Liver (tissue), 9 donors: Measurements from ENCODE around the gene RPSA. TPM values are rescaled to one million over a fixed set of nuclear protein-coding genes. Genes with fewer than 3 reads are reported as not detected.

Experiments
- DNase-seq: peaks from one replicate; pipeline ENCODE4 v3.0.0-alpha.2; 2017; ENCODE audit warnings: low spot score
- H3K27ac ChIP-seq, 2 donors: one replicate each; pipeline ENCODE4 v1.7.0; 2013; ENCODE audit warnings: inconsistent platforms in 2 of 2, low read length in 2 of 2, control low read depth in 1 of 2, low read depth in 1 of 2, mild to moderate bottlenecking in 1 of 2
- H3K27me3 ChIP-seq, 4 donors: one replicate each; pipeline versions ENCODE4 v1.6.1 to v1.7.0; 2013; ENCODE audit warnings: low read length in 3 of 4, inconsistent platforms in 1 of 4, mild to moderate bottlenecking in 1 of 4, moderate library complexity in 1 of 4; ENCODE audit not compliant: control insufficient read depth in 4 of 4, insufficient read depth in 4 of 4
- H3K36me3 ChIP-seq, 4 donors: one replicate each; pipeline versions ENCODE4 v1.6.1 to v1.7.0; 2013; ENCODE audit warnings: low read length in 3 of 4, mild to moderate bottlenecking in 3 of 4, low read depth in 1 of 4, moderate library complexity in 1 of 4; ENCODE audit not compliant: control insufficient read depth in 4 of 4, insufficient read depth in 3 of 4
- H3K4me1 ChIP-seq, 4 donors: one replicate each; pipeline versions ENCODE4 v1.6.1 to v1.7.0; 2013; ENCODE audit warnings: low read length in 3 of 4, mild to moderate bottlenecking in 3 of 4, moderate library complexity in 1 of 4; ENCODE audit not compliant: control insufficient read depth in 4 of 4, insufficient read depth in 4 of 4
- H3K4me3 ChIP-seq, 3 donors: one replicate each; pipeline versions ENCODE4 v1.6.1 to v1.7.0; 2013; ENCODE audit warnings: low read length in 3 of 3, control low read depth in 1 of 3, low read depth in 1 of 3, mild to moderate bottlenecking in 1 of 3
- H3K9ac ChIP-seq, 2 donors: one replicate each; pipeline ENCODE4 v1.7.0; 2013; ENCODE audit warnings: low read length in 2 of 2, mild to moderate bottlenecking in 2 of 2, moderate library complexity in 2 of 2, control low read depth in 1 of 2, low read depth in 1 of 2
- H3K9me3 ChIP-seq, 4 donors: one replicate each; pipeline versions ENCODE4 v1.6.1 to v1.7.0; 2013; ENCODE audit warnings: low read length in 3 of 4; ENCODE audit not compliant: control insufficient read depth in 4 of 4
- ATF3 ChIP-seq: IDR thresholded peaks from 2 replicates; pipeline ENCODE4 v1.6.1; 2016; ENCODE audit warnings: antibody characterized with exemption
- CTCF ChIP-seq: fragments of 150-350 bp; IDR thresholded peaks from 2 replicates; pipeline ENCODE4 v1.5.1; 2017; ENCODE audit warnings: improper control_type of control experiment, low read depth, low read length; ENCODE audit not compliant: missing input control
- EGR1 ChIP-seq, 2 donors: IDR thresholded peaks; 2 replicates each; pipeline ENCODE4 v1.6.1; 2016 to 2018; ENCODE audit warnings: antibody characterized with exemption in 2 of 2, low read depth in 2 of 2
- FOXA1 ChIP-seq: IDR thresholded peaks from 2 replicates; pipeline ENCODE4 v1.6.1; 2016; ENCODE audit warnings: antibody characterized with exemption
- FOXA2 ChIP-seq: IDR thresholded peaks from 2 replicates; pipeline ENCODE4 v1.6.1; 2016; ENCODE audit warnings: antibody characterized with exemption
- GABPA ChIP-seq, 2 donors: IDR thresholded peaks in 1 of 2; conservative IDR thresholded peaks in 1 of 2; 2 replicates each; pipeline ENCODE4 v1.6.1; 2016; ENCODE audit warnings: antibody characterized with exemption in 2 of 2, mild to moderate bottlenecking in 1 of 2, moderate library complexity in 1 of 2
- HNF4A ChIP-seq, 2 donors: conservative IDR thresholded peaks; 2 replicates each; pipeline ENCODE4 v1.6.1; 2016; ENCODE audit warnings: antibody characterized with exemption in 2 of 2, mild to moderate bottlenecking in 2 of 2
- HNF4G ChIP-seq: IDR thresholded peaks from 2 replicates; pipeline ENCODE4 v1.6.1; 2016; ENCODE audit warnings: antibody characterized with exemption
- JUND ChIP-seq, 2 donors: IDR thresholded peaks; 2 replicates each; pipeline ENCODE4 v1.6.1; 2016; ENCODE audit warnings: antibody characterized with exemption in 2 of 2
- MAX ChIP-seq: IDR thresholded peaks from 2 replicates; pipeline ENCODE4 v1.6.1; 2016; ENCODE audit warnings: antibody characterized with exemption
- NR2F2 ChIP-seq: IDR thresholded peaks from 2 replicates; pipeline ENCODE4 v1.6.1; 2016; ENCODE audit warnings: antibody characterized with exemption
- RAD21 ChIP-seq, 2 donors: IDR thresholded peaks; 2 replicates each; pipeline ENCODE4 v1.6.1; 2016; ENCODE audit warnings: antibody characterized with exemption in 2 of 2, mild to moderate bottlenecking in 2 of 2
- REST ChIP-seq: IDR thresholded peaks from 2 replicates; pipeline ENCODE4 v1.6.1; 2016; ENCODE audit warnings: antibody characterized with exemption, mild to moderate bottlenecking
- RXRA ChIP-seq, 2 donors: IDR thresholded peaks; 2 replicates each; pipeline ENCODE4 v1.6.1; 2017 to 2018; ENCODE audit warnings: antibody characterized with exemption in 2 of 2, mild to moderate bottlenecking in 1 of 2
- SP1 ChIP-seq: IDR thresholded peaks from 2 replicates; pipeline ENCODE4 v1.6.1; 2018; ENCODE audit warnings: antibody characterized with exemption, mild to moderate bottlenecking
- TAF1 ChIP-seq: conservative IDR thresholded peaks from 2 replicates; pipeline ENCODE4 v1.6.1; 2016; ENCODE audit warnings: antibody characterized with exemption, mild to moderate bottlenecking
- YY1 ChIP-seq: IDR thresholded peaks from 2 replicates; pipeline ENCODE4 v1.6.1; 2016; ENCODE audit warnings: antibody characterized with exemption, mild to moderate bottlenecking
- ZBTB33 ChIP-seq: IDR thresholded peaks from 2 replicates; pipeline ENCODE4 v1.6.1; 2016; ENCODE audit warnings: antibody characterized with exemption
- WGBS: extraction: QIAGEN DNeasy Blood & Tissue Kit; methylation state at CpG from one replicate; pipeline ENCODE4 v1.1.7; 2013; 5-methylcytosine and 5-hydroxymethylcytosine counted together
- polyA plus RNA-seq, 2 donors: library from polyadenylated mRNA; stranded (reverse) in 1 of 2; unstranded in 1 of 2; fragments of 200-250 nt in 1 of 2; fragments of >200 nt in 1 of 2; fragmentation: Nextera tagmentation in 1 of 2; extraction: Ambion mirVana in 1 of 2; gene quantifications; one replicate each; pipeline versions ENCODE4 v1.2.1 to v1.2.3, GENCODE V29; 2013 to 2015
- total RNA-seq, 2 donors: library from RNA; depleted of rRNA; stranded (reverse); fragments of >200 nt; gene quantifications; one replicate each; pipeline ENCODE4 v1.2.3, GENCODE V29; 2014
- donor health status: healthy.
- donor health status: healthy.
- donor health status: healthy.
- donor health status: healthy.
- donor health status: healthy.

Gene RPSA
- total and polyA plus RNA-seq, 4 donors = 200 to 796 (median 443) TPM

GRCh38 chr3:39412668-39413260 is 6.2 kb downstream of the RPSA start:
- H3K27ac ChIP-seq = no peak overlapping the region
- no peak overlapping the region for H3K4me3 ChIP-seq
- H3K36me3 ChIP-seq = peaks cover 15 to 62% (median 52%) of the 10 kb centered on the region in 4 donors
- no peak for TF ChIP-seq YY1
- TF ChIP-seq RAD21 (IDR thresholded peaks at IDR 0.05) = no peak
- no peak for TF ChIP-seq MAX
- TF ChIP-seq ZBTB33 = no peak
- TF ChIP-seq FOXA1 = no peak
- TF ChIP-seq REST = no peak
- no peak for TF ChIP-seq HNF4A (conservative IDR thresholded peaks at IDR 0.05)
- no peak for TF ChIP-seq NR2F2
- no peak for TF ChIP-seq SP1
- TF ChIP-seq HNF4G = no peak
- no peak for TF ChIP-seq JUND (IDR thresholded peaks at IDR 0.05)
- TF ChIP-seq FOXA2 = no peak
- TF ChIP-seq ATF3 = no peak
- TF ChIP-seq EGR1 (IDR thresholded peaks at IDR 0.05; ENCODE audit: low read depth in 2 of 2) = no peak
- no peak for TF ChIP-seq RXRA (IDR thresholded peaks at IDR 0.05)
- TF ChIP-seq CTCF = no peak
- TF ChIP-seq TAF1 = no peak
- no peak for TF ChIP-seq GABPA (IDR thresholded peaks at IDR 0.05 in 1 of 2, conservative IDR thresholded peaks at IDR 0.05 in 1 of 2)
- H3K4me1 ChIP-seq = peaks cover 2 to 9% (median 7%) of the 10 kb centered on the region in 4 donors
- WGBS = 92% methylated on average over 9 of the region's 9 CpGs
- no peaks in the 10 kb centered on the region for H3K9me3 ChIP-seq
- H3K27me3 ChIP-seq = no peaks in the 10 kb centered on the region
- no peak for DNase-seq
- H3K9ac ChIP-seq = no peak overlapping the region
